Stimulated activated CD4-positive, alpha-beta T cell treated with anti-CD3 and anti-CD28 coated beads, Interleukin-15, amount 100 ng/mL, for 1 hour (primary cell): ENCODE data around the gene PEA15.
A peak's percentile ranks its signal among the peaks of the same experiment; 100 is the strongest.

ENCODE experiments used
- DNase-seq, 2 donors: peaks; one replicate each; pipeline ENCODE4 v3.0.0-alpha.2; 2020; ENCODE audit warnings: low read depth in 1 of 2, low spot score in 1 of 2

The PEA15 gene

GRCh38 chr1:160205242-160206035 lies at the start of gene PEA15:
TSS of gene PEA15 (plus strand) at chr1:160205384. CDS start at chr1:160211545, 6,161 bp downstream.
- peak; percentile 49 to 62 for DNase-seq

GRCh38 chr1:160156361-160156760 lies 48.8 kb upstream of the PEA15 start:
- no peak for DNase-seq

- no peak for DNase-seq
Measured at GRCh38 chr1:160157174-160157573, 48.0 kb upstream of the PEA15 start.

- no peak for DNase-seq
Measured at GRCh38 chr1:160158031-160158430, 47.2 kb upstream of the PEA15 start.

GRCh38 chr1:160158534-160158933 lies 46.6 kb upstream of the PEA15 start:
- no peak for DNase-seq

GRCh38 chr1:160159846-160160245 lies 45.3 kb upstream of the PEA15 start:
- DNase-seq: no peak

- DNase-seq: no peak
Measured at GRCh38 chr1:160161965-160162705, 43.0 kb upstream of the PEA15 start.

GRCh38 chr1:160162931-160163330 lies 42.3 kb upstream of the PEA15 start:
- no peak for DNase-seq

GRCh38 chr1:160163615-160164014 lies 41.6 kb upstream of the PEA15 start:
- DNase-seq: no peak

- DNase-seq: no peak
Measured at GRCh38 chr1:160164121-160164520, 41.1 kb upstream of the PEA15 start.

GRCh38 chr1:160166166-160166868 lies 38.9 kb upstream of the PEA15 start:
- no peak for DNase-seq

GRCh38 chr1:160167056-160167455 lies 38.1 kb upstream of the PEA15 start:
- DNase-seq: no peak

- DNase-seq: no peak
Measured at GRCh38 chr1:160167580-160167979, 37.6 kb upstream of the PEA15 start.

- DNase-seq: no peak
Measured at GRCh38 chr1:160168016-160168415, 37.2 kb upstream of the PEA15 start.

GRCh38 chr1:160168609-160169369 lies 36.4 kb upstream of the PEA15 start:
- no peak for DNase-seq

GRCh38 chr1:160169553-160170399 lies 35.4 kb upstream of the PEA15 start:
- no peak for DNase-seq

- no peak for DNase-seq
Measured at GRCh38 chr1:160171354-160171753, 33.8 kb upstream of the PEA15 start.

- no peak for DNase-seq
Measured at GRCh38 chr1:160171980-160172379, 33.2 kb upstream of the PEA15 start.

- DNase-seq: no peak
Measured at GRCh38 chr1:160177231-160177630, 28.0 kb upstream of the PEA15 start.

GRCh38 chr1:160177667-160178066 lies 27.5 kb upstream of the PEA15 start:
- no peak for DNase-seq
